Stimulated activated CD8-positive, alpha-beta memory T cell treated with anti-CD3 and anti-CD28 coated beads, Interleukin-15, amount 100 ng/mL, for 4 hours (primary cell): ENCODE measurements around the gene ARID5A.
A peak's percentile ranks its signal among the peaks of the same experiment; 100 is the strongest.
"Not testable (repeated sequence)": the region's sequence is repeated elsewhere in the genome, so short reads cannot be mapped to it uniquely, and the experiment has no call there.

ENCODE experiments used
- DNase-seq, 2 donors: peaks; one replicate each; pipeline ENCODE4 v3.0.0-alpha.2; 2020; ENCODE audit warnings: low read depth in 2 of 2

ARID5A gene

DNA sequence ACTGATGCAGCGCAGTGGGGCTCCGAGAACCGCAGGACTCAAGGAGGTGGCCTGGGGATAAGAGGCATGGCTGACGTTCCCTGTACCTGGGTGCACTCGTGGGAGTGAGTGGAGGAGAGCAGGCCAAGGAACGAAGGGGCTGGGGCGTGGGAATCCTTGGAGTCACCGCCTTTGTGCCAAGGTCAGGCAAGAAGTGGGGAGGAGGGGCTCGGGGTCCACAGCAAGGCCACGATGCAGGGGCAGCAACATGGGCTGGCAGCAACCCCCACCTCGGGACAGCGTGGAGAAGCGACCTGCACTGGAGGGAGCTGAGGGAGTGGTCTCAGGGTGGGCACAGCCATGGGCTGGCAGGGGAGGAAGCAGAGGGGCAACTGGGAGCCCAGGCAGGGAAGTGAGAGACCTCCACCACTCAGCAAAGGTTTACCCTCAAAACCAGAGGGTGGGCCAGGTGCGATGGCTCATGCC is 18.6 kb downstream of the ARID5A start:
- no peak for DNase-seq

DNA sequence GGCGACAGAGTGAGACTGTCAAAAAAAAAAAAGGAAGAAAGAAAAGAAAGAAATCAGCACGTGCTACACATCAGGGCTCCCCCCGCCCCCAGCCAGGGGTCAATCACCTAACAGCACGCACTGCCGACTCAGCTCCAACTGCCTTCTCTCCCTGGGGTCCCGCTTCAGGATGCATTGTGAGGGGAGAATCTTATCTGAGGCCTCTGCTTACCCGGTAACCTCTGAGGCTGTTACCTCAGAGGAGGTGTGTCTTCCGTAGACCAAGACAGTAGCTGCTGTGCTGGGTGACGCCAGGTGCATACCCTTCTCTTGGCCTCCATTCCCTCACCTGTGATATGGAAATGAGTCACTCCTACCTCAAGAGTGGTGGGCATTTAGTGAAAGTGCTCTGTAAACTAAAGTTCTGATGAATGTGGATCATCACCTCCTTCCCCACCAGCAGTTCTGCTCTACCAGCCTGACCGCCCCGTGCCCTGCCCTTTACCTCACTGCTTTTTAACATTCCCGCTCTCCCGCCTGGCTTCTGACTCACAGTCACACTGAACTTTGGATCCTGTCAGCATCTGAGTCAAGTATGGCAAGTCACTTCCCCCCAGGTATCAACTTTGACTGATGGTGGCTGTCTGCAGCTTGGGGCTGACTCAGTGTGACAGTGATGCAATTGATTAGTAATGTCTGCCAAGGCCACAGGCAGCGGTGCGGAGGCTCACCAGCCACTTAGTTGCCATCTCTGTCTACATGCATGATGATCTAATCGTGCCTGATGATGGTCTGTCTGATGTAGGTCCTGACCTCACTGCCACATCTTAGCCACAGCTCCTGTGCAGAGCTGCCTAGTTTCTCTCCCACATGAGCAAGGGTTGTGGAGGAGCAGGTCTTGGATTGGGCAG is 20.1 kb downstream of the ARID5A start:
- peak; percentile 21 to 48 for DNase-seq

DNA sequence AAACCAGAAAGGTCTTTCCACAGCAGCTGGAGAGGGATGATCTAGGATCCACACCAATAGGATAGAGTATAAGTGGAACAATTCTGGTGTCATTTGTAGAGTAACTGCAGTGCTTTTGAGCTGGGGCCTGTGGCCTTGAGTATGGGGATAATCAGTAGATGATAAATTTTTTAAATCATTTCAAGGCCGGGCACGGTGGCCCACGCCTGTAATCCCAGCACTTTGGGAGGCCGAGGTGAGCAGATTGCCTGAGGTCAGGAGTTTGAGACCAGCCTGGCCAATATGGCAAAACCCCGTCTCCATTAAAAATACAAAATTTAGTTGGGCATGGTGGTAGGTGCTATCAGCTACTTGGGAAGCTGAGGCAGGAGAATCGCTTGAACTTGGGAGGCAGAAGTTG is 20.9 kb downstream of the ARID5A start:
- DNase-seq = not testable (repeated sequence)

DNA sequence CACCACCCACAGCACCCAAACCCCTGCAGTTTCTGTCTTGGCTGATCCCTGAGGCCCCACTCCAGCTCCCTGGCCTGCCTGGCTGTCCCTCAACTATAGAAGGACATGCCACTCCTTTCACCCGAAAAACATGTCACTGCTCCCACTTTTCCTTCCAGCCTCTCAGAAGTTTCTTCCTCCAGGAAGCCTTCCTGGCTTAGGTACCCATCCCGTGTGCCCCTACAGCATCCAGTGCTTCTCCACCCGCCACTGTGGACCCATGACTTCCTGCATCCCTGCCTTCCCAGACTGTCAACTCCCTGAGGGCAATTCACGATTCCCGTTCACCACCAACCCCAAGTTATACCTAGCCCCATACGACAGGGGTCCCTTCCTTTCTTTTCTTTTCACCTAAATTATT is 21.5 kb downstream of the ARID5A start:
- DNase-seq = no peak

DNA sequence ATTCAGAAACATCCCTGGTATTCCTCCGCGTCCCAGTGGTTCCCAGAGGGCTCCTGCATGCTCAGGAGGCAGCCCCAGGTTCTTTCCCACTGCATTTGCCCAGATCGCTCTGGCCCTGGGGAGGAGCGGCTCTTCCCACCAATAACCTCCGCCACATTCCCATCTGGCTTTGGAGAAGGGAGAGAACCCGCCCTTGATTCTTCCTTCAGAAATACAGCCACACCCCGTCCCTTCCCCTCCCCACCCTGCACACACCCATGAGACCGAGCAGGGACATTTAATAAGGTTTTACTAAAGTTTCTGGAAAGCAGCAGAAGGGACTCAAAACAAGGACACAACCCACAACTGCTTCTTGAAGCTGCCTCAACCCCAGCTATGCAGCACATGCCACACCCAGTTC is 21.9 kb downstream of the ARID5A start:
- DNase-seq = no peak

DNA sequence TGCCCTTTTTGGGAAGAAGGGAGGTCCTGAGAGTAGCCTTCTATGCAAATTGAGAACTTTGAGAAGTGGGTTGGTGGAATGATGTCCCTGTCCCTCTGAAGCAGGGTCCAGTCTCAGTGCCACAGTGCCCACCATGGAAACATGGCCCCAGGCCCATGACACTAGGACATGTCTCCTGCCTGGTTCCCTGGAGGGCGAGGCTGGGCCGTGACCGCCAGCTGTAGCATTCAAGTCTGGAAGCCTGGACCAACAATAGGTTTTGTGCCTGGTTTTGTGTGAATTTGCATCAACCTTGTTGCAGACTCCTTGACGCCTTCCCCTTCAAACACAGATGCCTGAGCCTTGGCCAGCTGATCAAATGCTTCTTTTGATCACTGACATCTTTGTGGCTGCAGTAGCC is 27.5 kb downstream of the ARID5A start:
- no peak for DNase-seq

DNA sequence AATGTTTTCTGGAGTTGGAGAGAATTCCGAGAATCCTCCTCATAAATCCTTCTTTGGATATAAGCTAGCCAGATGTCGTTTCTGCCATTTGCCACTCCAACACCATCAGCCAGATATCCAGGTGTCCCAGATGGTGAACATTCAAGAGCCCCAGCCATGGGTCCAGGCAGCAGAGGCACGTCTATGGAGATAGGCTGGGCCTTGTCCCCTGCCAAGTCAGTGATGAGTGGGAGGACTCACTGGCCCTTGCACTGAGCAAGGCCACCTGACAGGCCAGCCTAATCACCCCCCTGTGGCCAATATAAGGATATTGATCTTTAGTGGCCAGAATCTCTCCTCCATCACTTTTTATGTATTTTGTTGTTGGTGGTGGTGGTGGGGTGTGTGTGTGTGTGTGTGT is 28.0 kb downstream of the ARID5A start:
- no peak for DNase-seq

DNA sequence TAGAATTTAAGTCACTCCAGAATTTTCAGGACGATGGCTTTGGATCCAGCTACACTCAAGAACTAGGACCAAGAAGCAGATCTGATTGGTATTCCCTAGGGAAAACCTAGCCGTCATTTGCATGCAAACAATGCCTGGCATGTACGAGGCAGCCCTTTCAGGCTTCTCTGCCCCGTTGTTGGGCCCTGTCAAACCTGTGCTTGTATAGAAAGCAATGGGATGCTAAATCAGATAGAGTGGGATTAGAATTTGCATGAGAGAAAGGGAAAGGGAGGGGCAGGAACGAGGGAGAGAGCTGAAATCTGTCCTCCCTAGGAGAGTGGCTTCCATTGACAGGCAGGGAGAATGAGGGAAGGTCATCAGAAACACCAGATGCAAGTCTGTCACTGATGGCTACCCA is 28.6 kb downstream of the ARID5A start:
- no peak for DNase-seq

DNA sequence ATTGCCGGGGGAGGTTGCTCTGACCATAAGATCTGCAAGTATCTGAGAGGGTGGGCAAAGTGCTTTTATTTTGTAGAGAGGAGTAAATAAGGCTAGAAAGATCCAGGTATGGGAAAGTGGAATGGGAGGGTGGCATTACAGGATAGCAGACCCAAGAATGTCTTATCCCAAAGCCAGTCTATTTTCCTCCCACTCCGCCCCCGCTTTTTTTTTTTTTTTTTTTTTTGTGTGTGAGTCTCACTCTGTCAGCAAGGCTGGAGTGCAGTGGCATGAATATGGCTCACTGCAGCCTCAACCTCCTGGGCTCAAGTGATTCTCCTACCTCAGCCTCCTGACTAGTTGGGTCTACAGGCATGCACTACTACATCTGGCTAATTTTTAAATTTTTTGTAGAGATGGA is 31.5 kb downstream of the ARID5A start:
- no peak for DNase-seq

DNA sequence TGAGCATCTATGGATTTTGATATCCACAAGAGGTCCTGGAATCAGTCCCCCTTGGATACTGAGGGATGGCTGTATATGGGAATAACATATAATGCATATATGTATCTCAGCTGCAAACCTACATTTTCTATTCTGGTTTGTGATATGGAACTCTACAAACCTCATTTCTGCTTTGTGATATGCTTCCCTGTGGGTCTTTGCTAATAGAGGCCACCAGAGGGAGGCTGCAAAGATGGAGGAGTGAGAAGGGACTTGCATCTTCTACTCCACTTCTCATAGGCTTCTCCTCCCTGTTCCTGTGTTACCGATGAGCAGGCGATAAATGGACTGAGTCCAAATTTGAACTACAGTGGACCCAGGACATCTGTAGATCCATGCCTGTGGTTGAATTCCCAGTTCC is 37.8 kb downstream of the ARID5A start:
- no peak for DNase-seq

DNA sequence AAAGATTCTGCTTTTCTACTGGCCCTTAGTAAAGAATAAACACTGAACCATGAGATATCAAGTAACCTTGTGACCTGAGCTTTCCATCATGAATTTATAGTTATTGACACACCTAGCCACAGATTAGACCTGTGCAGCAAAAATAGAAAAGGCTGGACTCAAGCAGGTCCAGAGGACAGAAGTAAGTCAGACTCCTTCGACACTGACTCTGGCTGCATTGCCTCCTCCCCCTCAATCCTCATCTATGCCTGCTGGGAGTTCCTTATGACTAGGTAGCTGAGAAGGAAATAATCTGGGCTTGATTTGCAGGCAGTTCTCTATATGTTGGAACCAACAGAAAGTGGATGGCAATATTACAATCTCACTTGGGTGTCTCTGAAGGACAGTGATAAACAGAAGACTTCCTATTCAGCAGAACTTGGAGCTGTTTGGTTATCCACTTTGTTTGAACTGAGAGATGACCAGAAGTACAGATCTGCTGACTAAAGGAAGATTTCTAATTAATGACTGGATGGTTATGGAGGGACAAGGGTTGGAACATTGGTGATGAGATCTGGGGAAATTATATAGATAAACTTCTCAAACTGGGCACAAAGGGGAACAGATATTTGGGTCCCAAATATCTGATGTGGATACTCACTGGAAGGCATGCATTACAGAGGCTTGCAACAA is 39.4 kb downstream of the ARID5A start:
- no peak for DNase-seq

DNA sequence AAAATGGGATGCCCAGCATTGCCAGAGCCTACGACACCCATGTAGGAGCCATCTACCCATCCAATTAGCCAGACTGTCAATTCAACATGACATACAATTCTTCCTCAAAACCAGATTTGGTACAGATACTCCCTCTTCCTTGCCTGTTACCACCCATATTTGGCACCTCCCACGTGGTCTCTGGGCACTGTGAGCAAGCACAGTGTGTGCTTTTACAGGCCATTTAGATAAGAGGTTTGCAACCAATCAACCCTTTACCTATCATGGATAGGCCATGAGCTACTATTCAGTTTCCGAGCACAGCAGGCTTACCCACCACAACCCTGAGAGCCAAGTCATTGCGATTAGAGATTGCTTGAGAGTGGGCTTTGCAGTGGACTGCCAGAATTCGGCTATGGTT is 40.9 kb downstream of the ARID5A start:
- DNase-seq = no peak

DNA sequence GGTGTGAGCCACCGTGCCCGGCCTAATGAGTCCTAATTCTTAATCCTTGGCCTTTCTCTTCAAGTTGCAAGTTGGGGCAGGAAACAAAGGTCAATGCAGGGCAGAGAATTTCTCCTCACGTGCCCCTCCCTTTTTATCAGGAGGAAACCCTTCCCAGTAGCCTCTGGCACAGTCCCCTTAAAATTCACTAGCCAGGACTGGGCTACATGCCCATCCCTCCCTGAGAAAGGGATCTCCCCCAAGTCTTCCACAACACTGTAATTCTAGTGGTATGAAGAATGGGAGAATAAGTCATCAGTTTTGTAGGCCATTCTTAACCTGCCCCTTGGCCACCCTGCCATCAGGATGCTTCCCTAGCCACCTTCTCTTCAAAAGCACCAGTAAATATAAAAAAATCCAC is 42.2 kb downstream of the ARID5A start:
- DNase-seq = no peak

DNA sequence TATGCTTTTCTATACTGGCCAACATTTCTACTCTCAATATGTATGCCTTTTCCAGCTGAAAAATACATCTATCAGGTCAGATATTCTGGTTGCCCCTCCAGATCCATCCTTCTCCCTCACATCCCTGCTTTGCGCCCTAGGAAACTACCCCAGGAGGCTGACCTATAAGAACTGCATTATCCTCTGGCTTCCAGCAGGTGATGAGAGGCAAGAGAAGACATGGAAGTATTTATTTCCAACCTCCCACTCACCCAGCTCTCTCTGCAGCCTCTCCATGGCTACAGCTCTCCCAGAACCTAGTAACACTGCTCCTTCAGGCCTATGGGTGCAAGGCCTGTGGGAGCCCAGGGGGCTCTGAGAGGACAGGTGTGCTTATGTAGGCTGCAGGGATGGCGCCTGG is 42.9 kb downstream of the ARID5A start:
- DNase-seq = no peak

DNA sequence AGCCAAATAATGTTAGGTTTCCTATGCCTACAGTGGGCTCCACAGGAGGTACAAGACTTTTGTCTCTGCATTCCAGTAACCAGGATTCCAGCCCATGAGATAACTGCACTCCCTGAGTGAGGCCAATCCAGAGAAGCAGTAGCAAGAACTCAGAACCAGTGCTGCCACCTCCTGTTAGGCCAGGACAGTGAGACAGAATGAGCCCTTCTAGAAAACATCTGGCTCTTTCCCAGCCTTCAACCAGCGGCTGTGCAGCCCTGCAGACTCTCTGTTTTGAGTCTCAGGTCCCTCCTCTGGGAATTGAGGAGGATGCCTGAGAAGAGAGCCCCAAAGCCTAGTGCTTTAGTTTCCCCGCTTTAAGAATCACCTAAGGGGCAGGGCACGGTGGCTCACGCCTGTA is 44.2 kb downstream of the ARID5A start:
- no peak for DNase-seq

DNA sequence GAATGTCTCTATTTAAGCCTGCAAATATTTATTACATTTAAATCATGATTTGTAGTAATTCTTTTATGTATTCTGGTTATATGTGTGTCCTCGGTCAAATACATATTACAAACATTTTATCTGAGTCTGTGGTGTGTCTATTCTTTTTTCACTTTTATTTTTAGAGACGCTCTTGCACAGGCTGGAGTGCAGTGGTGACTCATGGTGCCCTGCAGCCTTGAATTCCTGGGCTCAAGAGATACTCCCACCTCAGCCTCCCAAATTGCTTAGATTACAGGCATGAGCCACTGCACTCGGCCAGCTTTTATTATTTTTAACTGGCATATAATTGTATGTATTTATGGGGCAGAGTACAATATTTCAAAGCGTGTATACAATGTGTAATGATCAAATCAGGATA is 47.5 kb downstream of the ARID5A start:
- DNase-seq = no peak

DNA sequence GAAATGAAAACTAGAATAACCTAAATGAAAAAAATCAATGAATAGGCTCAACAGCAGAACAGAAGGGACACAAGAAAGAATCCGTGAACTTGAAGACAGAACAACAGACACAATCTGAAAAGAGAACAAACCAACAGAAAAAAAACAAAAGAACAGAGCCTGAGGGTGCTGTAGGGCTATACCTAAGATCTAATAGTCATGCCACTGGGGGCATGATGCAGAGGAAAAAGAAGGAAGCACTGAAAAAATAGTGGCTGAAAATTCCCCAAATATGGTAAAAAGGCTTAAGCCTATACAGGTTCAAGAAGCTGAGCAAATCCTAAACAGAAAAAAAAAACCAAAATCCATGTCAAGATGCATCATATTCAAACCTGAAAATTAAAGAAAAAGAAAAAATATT is 51.3 kb downstream of the ARID5A start:
- DNase-seq = no peak

DNA sequence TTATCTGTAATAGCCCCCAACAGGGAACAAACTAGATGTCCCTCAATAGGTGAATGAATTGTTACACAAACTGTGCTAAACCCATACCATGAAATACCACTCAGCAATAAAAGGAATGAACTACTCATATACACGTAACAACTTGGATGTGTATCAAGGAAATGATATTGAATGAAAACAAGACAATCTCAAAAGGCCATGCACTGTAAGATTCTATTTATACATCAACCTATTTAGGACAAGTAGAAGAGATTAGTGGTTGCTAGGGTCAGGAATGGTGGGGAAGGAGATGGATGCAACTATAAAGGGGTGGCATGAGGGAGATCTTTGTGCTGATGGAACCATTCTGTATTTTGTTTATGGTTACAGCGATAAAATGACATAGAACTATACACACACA is 54.5 kb downstream of the ARID5A start:
- no peak for DNase-seq

DNA sequence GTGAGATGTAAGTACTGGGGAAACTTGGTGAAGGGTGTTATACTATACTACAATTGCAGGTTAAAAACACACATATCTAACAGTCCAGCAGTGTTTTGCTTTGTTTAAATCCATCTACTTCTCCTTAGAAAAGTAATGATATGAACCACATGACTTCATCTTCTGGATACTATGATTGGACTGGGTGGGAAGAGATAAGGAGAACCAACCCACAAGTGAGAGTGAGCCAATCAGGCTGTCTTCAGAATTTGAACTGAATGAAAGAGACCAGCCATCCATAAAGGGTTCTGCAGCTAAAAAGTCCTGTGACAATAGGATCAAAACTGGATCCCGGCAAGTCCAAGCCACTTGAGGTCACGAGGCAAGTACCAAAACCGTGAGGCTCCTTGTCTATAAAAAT is 54.9 kb downstream of the ARID5A start:
- DNase-seq = no peak

DNA sequence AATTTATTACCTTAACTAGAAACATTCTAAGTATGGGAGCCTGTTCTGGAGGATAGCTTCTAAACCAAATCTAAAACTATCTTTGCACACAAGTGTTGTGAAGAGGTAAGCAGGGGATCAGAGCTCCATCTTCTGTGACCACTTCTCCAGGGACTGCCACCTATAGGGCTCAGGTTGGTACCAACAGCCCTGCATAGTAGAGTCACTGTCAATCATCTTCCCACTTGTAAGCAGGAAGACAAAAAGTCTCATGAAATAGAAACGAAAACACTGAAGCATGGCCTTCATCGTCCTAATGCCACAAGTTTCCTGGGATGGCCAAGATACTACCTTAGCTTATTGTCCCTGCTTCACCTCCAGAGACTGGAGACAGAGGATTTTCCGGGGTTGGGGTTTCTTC is 57.7 kb downstream of the ARID5A start:
- DNase-seq = no peak

DNA sequence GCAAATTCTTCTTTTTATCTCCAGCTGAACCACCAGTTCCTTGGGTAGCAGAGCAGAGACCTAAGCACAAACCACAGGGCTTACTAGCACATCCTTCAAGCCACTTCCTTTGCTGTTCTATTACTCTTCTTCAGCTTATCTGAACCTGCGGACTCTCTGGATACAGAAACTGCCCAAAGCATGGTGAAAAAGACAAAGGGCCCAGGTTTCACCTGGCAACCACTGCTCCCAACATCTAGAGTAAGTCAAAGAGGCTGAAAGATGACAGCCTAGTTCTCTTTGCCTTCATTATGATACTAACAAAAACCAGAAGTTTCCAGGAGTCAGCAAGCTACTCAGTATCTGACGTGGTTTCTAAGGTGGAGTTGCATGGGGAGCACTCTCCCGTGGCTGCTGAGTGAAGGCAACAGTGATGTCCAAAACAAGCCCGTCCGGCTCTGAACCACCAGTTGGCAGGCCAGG is 58.2 kb downstream of the ARID5A start:
- peak in 1 of 2 donors; percentile 3 for DNase-seq

DNA sequence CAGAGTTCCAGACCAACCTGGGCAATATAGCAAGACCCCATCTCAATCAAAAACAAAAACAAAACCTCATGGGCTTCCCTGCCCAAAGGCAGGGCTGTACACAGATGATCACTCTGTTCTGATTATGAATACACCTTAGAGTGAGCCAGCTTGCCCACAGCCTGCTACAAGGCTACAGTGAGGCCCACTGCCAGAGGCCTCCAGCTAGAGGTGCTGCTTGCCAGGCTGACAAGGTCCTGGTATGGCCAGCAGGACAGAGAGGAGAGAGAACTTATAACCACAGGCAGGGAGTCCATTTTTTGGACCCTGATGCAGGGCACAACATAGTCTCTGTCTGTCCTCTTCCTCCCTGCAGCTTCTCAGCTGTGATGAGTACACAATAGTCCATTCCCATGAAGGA is 60.0 kb downstream of the ARID5A start:
- DNase-seq = no peak

DNA sequence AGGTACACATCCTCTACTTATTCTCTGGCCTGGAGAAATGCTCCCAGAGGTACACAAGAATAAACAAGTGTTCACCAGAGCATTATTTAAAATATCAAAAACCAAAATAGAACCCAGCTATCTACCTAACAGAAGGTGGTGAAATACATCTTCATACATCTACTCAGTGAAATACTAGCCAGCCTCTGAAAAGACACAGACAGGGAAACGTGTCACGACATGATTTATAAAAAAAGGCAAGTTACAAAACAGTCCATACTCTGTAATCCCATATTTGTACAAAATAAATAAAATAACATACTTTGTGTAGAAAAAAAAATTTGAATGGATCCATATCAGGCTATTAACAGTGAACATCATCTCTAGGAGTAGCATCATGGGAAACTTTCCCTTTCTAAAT is 63.4 kb downstream of the ARID5A start:
- DNase-seq = no peak
